Measurements from ENCODE around the gene AGBL4. TPM values are rescaled to one million over a fixed set of nuclear protein-coding genes. Genes with fewer than 3 reads are reported as not detected.

AGBL4 gene
- total RNA-seq, 4 donors from 2014 or later: not detected

DNA sequence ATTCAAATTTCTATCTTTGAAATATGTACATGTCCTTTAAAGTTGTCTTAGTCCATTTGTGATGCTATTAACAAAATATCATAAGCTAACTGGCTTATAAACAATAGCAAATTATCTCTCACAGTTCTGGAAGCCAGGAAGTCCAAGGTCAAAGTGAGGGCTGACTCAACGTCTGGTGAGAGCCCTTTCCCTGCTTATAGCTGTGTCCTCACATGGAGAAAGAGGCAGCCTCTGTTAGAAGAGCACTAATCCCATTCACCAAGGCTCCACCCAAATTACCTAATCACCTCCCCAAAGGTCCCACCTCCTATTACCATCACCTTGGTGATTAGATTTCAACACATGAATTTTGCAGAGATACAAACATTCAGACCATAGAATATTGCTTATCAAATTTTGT is 797.0 kb downstream of the AGBL4 start:
- TF ChIP-seq CTCF (IDR thresholded peaks at IDR 0.05 in 4 of 5, conservative IDR thresholded peaks at IDR 0.05 in 1 of 5) (no peak), POLR2A (IDR thresholded peaks at IDR 0.05) (no peak)
- intact Hi-C loops (cut with DNase I; ENCODE audit: low total_unique reads) (no loop called here), in situ Hi-C loops (cut with MboI; ENCODE audit: low sequenced_read_pairs in 4 of 4) (no loop called here)
- H3K4me3 ChIP-seq: no peak overlapping the region
- H3K27me3 ChIP-seq: no peaks in the 10 kb centered on the region
- no peak overlapping the region for H3K27ac ChIP-seq
- DNase-seq (no peak), ATAC-seq (no peak)
- H3K36me3 ChIP-seq: no peaks in the 10 kb centered on the region
- no peaks in the 10 kb centered on the region for H3K4me1 ChIP-seq
- H3K9me3 ChIP-seq: no peaks in the 10 kb centered on the region

- H3K27me3 ChIP-seq: no peaks in the 10 kb centered on the region
- TF ChIP-seq CTCF (IDR thresholded peaks at IDR 0.05 in 4 of 5, conservative IDR thresholded peaks at IDR 0.05 in 1 of 5): no peak
- TF ChIP-seq POLR2A (IDR thresholded peaks at IDR 0.05): no peak
- no peak for ATAC-seq
- H3K4me1 ChIP-seq: no peaks in the 10 kb centered on the region
- H3K9me3 ChIP-seq: no peaks in the 10 kb centered on the region
- no peaks in the 10 kb centered on the region for H3K36me3 ChIP-seq
- intact Hi-C loops (cut with DNase I; ENCODE audit: low total_unique reads) (no loop called here), in situ Hi-C loops (cut with MboI; ENCODE audit: low sequenced_read_pairs in 4 of 4) (no loop called here)
- DNase-seq: no peak
- no peak overlapping the region for H3K27ac ChIP-seq
- H3K4me3 ChIP-seq: no peak overlapping the region
Observed at GRCh38 chr1:49225464-49225863, 798.3 kb downstream of the AGBL4 start.

GRCh38 chr1:49213301-49213700 is 810.5 kb downstream of the AGBL4 start:
- no peak for DNase-seq
- H3K36me3 ChIP-seq: no peaks in the 10 kb centered on the region
- H3K4me3 ChIP-seq: no peak overlapping the region
- TF ChIP-seq CTCF (IDR thresholded peaks at IDR 0.05 in 4 of 5, conservative IDR thresholded peaks at IDR 0.05 in 1 of 5): no peak
- no peak for TF ChIP-seq POLR2A (IDR thresholded peaks at IDR 0.05)
- no peak overlapping the region for H3K27ac ChIP-seq
- intact Hi-C loops (cut with DNase I; ENCODE audit: low total_unique reads) (no loop called here), in situ Hi-C loops (cut with MboI; ENCODE audit: low sequenced_read_pairs in 4 of 4) (no loop called here)
- H3K27me3 ChIP-seq: no peaks in the 10 kb centered on the region
- no peaks in the 10 kb centered on the region for H3K4me1 ChIP-seq
- no peaks in the 10 kb centered on the region for H3K9me3 ChIP-seq
- ATAC-seq: no peak

DNA sequence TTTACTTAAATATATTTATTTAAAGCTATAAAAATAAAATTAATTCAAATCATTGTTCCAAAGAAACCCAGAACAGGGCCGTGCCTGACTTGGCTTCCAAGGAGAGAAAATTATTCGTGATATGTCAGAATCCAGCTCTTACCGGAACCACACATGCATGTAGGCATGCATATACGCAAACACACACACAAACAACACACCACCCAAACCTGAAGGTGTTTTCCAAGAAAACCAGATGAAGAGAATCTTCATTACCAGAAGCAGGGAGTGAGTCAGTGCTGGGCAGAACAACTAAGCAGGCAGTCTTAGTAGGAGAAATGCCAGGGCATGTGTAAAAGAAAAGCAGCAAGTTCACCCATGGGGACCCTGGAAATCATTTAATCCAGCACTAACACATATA is 815.0 kb downstream of the AGBL4 start:
- intact Hi-C loops (cut with DNase I; ENCODE audit: low total_unique reads): no loop called here
- Histone ChIP-seq H3K9me3 (no peaks in the 10 kb centered on the region), H3K27me3 (no peaks in the 10 kb centered on the region), H3K4me1 (no peaks in the 10 kb centered on the region), H3K4me3 (no peak overlapping the region), H3K36me3 (no peaks in the 10 kb centered on the region), H3K27ac (no peak overlapping the region)
- TF ChIP-seq POLR2A (IDR thresholded peaks at IDR 0.05) (no peak), CTCF (IDR thresholded peaks at IDR 0.05 in 4 of 5, conservative IDR thresholded peaks at IDR 0.05 in 1 of 5) (no peak)
- ATAC-seq (no peak), DNase-seq (no peak)
- in situ Hi-C loops (cut with MboI; ENCODE audit: low sequenced_read_pairs in 4 of 4): no loop called here

DNA sequence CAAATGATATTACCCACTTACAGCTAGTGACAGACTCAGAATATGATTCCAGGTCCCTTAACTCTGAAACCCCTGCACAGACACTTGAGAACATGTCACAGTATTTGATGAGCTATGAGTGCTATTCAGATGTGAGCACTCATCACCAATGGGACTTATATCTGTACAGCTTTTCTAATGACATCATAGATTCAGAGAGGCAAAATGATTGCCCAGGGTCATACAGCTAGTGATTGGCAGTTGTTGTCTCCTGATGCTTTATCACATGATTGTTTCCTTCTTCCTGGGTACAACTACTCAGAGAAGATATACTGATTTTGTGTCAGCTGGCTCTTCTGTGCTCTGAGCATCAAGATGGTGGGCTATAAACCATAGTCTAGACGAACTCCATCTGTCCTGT is 819.0 kb downstream of the AGBL4 start:
- DNase-seq (no peak), ATAC-seq (no peak)
- Histone ChIP-seq H3K4me1 (no peaks in the 10 kb centered on the region), H3K4me3 (no peak overlapping the region), H3K9me3 (no peaks in the 10 kb centered on the region), H3K27ac (no peak overlapping the region), H3K27me3 (no peaks in the 10 kb centered on the region), H3K36me3 (no peaks in the 10 kb centered on the region)
- in situ Hi-C loops (cut with MboI; ENCODE audit: low sequenced_read_pairs in 4 of 4): no loop called here
- TF ChIP-seq CTCF (IDR thresholded peaks at IDR 0.05 in 4 of 5, conservative IDR thresholded peaks at IDR 0.05 in 1 of 5) (no peak), POLR2A (IDR thresholded peaks at IDR 0.05) (no peak)
- intact Hi-C loops (cut with DNase I; ENCODE audit: low total_unique reads): no loop called here
